Rectal smooth muscle tissue (tissue), 1 donor: ENCODE results near the gene CIT.

ENCODE experiments used
- H3K27ac ChIP-seq: one replicate; pipeline ENCODE4 v1.7.0; 2013; ENCODE audit warnings: low read depth, low read length, inconsistent platforms
- H3K27me3 ChIP-seq: one replicate; pipeline ENCODE4 v1.7.0; 2013; ENCODE audit warnings: low read length; ENCODE audit not compliant: control insufficient read depth, insufficient read depth
- H3K36me3 ChIP-seq: one replicate; pipeline ENCODE4 v1.7.0; 2013; ENCODE audit warnings: low read length; ENCODE audit not compliant: control insufficient read depth, insufficient read depth
- H3K4me1 ChIP-seq: one replicate; pipeline ENCODE4 v1.7.0; 2013; ENCODE audit warnings: low read length; ENCODE audit not compliant: control insufficient read depth, insufficient read depth
- H3K4me3 ChIP-seq: one replicate; pipeline ENCODE4 v1.7.0; 2013; ENCODE audit warnings: low read length
- H3K9ac ChIP-seq: one replicate; pipeline ENCODE4 v1.7.0; 2013; ENCODE audit warnings: low read length

Gene CIT

DNA sequence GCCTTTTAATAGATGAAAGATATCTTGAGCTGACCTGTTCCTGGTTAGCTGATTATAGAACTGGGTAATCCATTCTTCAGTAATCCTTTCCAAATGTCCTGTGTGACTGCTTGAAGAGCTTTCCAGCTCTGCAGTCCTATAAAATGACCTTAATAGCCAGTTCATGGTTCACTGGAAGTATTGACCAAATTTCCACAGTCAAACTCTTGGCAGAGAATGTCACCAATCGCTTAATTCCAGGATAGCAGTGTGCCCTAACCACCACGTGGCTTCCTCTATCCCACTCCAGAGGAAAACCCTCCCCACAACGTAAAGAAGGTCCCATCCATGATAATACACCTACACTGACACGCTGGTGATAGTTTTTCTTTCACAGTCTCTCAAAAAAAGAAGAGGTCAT lies 191.7 kb downstream of the CIT start:
- H3K36me3 ChIP-seq: peaks cover 3% of the 10 kb centered on the region
- H3K4me1 ChIP-seq: no peaks in the 10 kb centered on the region
- H3K27ac ChIP-seq: no peak overlapping the region
- H3K27me3 ChIP-seq: no peaks in the 10 kb centered on the region
- H3K4me3 ChIP-seq: no peak overlapping the region
- H3K9ac ChIP-seq: no peak overlapping the region

DNA sequence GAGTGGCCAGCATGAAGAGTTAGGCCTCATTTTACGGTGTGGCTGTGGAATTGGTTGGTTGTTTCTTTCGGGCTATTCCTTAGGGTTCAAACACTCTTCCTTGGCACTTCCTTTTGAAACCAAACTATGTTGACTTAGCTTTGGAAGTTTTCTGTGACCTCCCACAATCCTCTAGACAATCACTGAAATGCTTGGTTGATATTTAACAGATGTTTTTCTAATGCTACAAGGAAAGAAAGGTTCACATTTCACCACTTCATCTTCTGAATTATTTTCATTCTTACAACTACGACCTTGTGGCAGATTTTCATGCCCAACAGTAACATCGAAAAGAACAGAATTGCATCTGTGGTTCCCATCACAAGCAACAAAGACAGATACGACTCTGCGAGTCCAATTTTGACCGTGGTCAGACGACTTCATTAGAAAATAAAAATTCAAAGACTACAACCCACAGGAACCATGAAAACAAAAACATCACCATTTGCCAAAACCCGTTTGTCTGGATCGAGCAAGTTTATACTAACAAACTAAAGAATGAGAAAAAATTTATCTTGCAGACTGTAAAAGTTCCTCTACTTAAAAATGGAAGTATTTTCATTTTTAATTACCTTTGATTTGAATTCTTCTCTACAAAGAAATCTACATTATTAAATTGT lies 192.3 kb downstream of the CIT start:
- Histone ChIP-seq H3K27me3 (no peaks in the 10 kb centered on the region), H3K36me3 (peaks cover 6% of the 10 kb centered on the region), H3K4me3 (no peak overlapping the region), H3K27ac (no peak overlapping the region), H3K9ac (no peak overlapping the region), H3K4me1 (no peaks in the 10 kb centered on the region)

DNA sequence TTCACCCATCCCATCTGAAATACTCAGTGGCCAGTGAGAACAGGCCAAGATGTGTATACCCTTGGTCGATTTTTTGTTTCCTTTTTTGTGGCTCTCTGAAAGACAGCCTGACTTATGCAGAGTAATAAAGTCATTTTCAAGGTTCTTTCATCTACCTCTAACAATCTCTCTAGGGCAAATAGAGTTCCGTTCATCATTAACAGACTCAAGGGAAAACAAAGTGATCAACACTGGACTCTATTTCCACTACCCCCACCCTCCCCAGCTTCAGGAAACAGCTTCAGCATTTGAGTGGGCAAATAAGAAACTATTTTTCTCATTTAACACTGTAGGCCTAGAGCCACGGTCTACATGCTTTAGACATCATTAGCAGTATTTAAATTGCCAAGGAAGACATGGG lies 193.3 kb downstream of the CIT start:
- H3K9ac ChIP-seq: no peak overlapping the region
- H3K4me1 ChIP-seq: no peaks in the 10 kb centered on the region
- no peak overlapping the region for H3K4me3 ChIP-seq
- no peaks in the 10 kb centered on the region for H3K27me3 ChIP-seq
- H3K36me3 ChIP-seq: peaks cover 14% of the 10 kb centered on the region
- no peak overlapping the region for H3K27ac ChIP-seq

- Histone ChIP-seq H3K36me3 (peaks cover 18% of the 10 kb centered on the region), H3K27ac (no peak overlapping the region), H3K9ac (no peak overlapping the region), H3K27me3 (no peaks in the 10 kb centered on the region), H3K4me3 (no peak overlapping the region), H3K4me1 (no peaks in the 10 kb centered on the region)
Measured at GRCh38 chr12:119683413-119683812, 193.7 kb downstream of the CIT start.

DNA sequence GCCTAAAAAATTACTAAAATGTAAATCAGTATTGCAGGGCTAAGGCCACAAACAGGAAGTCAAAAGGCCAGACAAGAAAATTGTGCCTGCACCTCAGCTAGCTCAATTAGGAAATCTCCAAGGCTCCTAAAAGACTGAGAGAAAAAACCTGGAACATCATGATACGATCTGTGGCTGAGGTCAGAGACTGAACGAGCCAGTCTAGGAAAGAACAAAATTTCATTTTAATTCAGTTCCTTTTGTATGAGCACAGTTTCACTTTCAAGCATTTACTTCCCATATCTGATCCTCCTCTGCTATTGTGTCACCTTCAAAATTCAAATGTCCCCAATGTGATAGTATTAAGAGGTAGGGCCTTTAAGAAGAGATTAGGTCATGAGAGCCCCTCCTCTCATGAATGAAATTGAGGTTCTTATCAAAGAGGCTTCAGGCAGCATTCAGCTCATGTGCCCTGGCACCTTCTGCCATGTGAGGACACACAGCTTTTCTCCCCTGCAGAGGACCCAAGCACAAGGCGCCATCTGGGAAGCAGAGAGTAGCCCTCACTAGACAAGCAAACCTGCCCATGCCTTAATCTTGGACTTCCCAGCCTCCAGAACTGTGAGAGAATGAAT lies 194.4 kb downstream of the CIT start:
- no peaks in the 10 kb centered on the region for H3K27me3 ChIP-seq
- no peak overlapping the region for H3K27ac ChIP-seq
- no peak overlapping the region for H3K9ac ChIP-seq
- no peaks in the 10 kb centered on the region for H3K4me1 ChIP-seq
- no peak overlapping the region for H3K4me3 ChIP-seq
- H3K36me3 ChIP-seq: peaks cover 23% of the 10 kb centered on the region

DNA sequence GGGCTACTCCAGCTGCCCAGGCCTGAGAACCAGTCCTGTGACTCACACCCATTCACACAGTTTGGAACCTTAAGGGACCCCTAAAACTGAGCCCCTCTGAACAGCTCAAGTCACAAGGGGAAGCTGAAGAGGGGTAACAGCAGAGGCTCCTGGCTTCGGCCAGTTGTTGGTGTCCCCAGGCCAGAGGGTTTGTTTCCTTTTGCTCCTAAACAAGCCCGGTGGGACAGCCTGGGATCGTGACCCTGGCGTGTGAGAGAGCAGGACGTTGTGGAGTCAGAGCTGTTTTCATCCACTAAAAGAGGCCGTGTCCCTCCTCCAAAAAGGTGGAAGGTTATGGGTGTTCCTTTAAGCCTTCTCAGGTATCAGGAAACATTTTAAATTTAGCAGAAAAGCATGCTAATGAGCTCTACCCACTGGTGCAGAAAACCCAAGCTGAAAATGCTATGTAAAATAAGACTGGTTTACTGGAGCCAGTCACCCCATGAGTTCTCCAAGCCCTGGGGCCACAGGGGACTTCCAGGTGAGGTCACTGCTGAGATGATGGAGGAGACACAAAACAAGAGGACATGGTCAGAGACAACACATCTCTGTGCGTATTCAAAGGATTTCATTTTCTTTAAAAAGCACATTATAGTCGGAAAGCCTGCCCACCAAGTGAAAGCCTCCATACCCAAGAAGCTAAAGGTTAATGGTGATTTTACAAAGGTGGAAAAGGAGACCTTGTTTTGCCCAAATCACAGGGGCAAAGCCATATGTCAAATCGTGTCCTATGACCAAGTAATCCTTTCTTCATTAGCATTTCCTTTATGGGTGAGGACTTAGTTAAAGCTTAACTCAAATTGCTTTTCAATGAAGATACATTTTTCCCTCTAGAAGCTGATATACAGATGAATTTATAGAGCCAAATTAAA lies 195.1 kb downstream of the CIT start:
- Histone ChIP-seq H3K4me1 (no peaks in the 10 kb centered on the region), H3K9ac (no peak overlapping the region), H3K36me3 (peaks cover 29% of the 10 kb centered on the region), H3K4me3 (no peak overlapping the region), H3K27me3 (no peaks in the 10 kb centered on the region), H3K27ac (no peak overlapping the region)

DNA sequence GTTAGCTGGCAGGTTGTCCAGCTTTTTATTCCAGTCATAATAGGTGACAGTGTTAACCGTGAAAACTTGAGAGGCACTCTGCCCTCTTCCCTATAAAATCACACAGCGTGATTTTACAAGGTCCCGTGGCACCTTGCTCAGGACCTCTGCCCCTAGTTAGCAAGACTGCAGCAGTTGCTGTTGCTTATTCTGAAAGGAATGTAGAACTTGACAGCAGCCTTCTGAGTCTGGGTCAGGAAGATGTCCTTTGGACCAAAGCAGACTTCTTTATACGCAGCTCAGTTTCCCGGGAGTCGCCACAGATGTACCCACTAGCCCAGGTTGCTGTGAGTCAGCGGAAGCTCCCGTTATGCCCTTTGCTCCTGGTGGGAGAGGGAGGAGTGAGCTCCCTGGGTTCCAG lies 196.0 kb downstream of the CIT start:
- Histone ChIP-seq H3K27ac (no peak overlapping the region), H3K36me3 (peaks cover 37% of the 10 kb centered on the region), H3K9ac (no peak overlapping the region), H3K27me3 (no peaks in the 10 kb centered on the region), H3K4me1 (no peaks in the 10 kb centered on the region), H3K4me3 (no peak overlapping the region)

DNA sequence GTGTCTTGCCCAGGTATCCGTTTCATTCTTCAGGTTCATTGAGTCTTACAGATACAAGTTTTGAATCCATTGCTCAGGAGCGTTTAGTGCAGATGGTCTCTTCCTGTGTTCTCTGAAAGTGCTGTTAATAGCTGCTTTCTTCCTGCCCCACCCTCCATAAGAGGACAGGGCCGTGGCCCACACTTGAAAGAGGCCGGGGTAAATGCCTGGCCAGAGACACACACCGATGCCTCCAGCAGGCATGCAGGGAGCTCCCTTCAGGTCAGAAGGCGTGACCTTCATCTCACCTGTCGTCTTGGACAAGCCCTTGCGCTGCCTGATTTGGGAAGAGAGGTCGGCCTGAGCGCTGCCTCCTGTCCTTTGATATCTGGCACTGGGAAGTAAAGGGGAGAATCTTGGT lies 197.6 kb downstream of the CIT start:
- peaks cover 50% of the 10 kb centered on the region for H3K36me3 ChIP-seq
- H3K4me3 ChIP-seq: no peak overlapping the region
- no peak overlapping the region for H3K27ac ChIP-seq
- no peaks in the 10 kb centered on the region for H3K27me3 ChIP-seq
- H3K4me1 ChIP-seq: no peaks in the 10 kb centered on the region
- no peak overlapping the region for H3K9ac ChIP-seq

GRCh38 chr12:119679081-119679480 lies 198.0 kb downstream of the CIT start:
- Histone ChIP-seq H3K4me1 (no peaks in the 10 kb centered on the region), H3K27ac (no peak overlapping the region), H3K36me3 (peaks cover 54% of the 10 kb centered on the region), H3K4me3 (no peak overlapping the region), H3K27me3 (no peaks in the 10 kb centered on the region), H3K9ac (no peak overlapping the region)

DNA sequence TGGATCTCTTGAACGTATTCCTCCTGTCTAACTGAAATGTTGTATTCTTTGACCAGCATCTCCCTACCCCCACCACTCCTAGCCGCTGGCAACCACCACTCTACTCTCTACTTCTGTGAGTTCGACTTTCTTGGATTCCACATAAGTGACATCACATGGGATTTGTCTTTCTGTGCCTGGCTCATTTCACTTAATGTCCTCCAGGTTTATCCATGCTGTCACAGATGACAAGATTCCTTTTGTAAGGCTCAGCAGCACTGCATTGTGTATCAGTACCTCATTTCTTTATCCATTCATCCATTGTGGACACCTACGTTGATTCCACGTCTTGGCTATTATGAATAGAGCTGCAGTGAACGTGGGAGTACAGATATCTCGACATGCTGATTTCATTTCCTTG lies 198.7 kb downstream of the CIT start:
- H3K27me3 ChIP-seq: no peaks in the 10 kb centered on the region
- peaks cover 57% of the 10 kb centered on the region for H3K36me3 ChIP-seq
- H3K27ac ChIP-seq: no peak overlapping the region
- no peak overlapping the region for H3K9ac ChIP-seq
- H3K4me3 ChIP-seq: no peak overlapping the region
- no peaks in the 10 kb centered on the region for H3K4me1 ChIP-seq

DNA sequence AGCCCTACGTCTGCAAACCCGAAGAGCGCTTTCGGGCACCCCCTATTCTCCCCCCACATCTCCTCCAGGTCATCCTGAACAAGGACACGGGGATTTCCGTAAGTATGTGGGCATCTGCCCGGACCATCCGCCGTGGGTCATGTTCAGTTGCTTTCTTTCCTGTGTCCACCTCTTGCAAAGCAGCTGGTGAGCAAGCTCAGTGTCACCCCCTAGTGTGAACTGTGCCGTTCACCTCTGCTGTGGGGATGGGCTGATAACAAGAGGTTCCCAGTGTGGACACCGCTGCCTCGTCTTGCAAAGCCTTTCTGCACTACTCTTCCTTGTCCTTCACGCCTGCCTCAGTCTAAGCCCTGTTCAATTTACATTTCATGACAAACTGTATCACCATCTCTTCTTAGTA lies 200.5 kb downstream of the CIT start:
- no peaks in the 10 kb centered on the region for H3K4me1 ChIP-seq
- H3K36me3 ChIP-seq: peaks cover 57% of the 10 kb centered on the region
- H3K4me3 ChIP-seq: no peak overlapping the region
- no peak overlapping the region for H3K27ac ChIP-seq
- H3K27me3 ChIP-seq: no peaks in the 10 kb centered on the region
- H3K9ac ChIP-seq: no peak overlapping the region

GRCh38 chr12:119676022-119676421 lies 201.1 kb downstream of the CIT start:
- Histone ChIP-seq H3K27me3 (no peaks in the 10 kb centered on the region), H3K27ac (no peak overlapping the region), H3K36me3 (peaks cover 57% of the 10 kb centered on the region), H3K4me1 (no peaks in the 10 kb centered on the region), H3K4me3 (no peak overlapping the region), H3K9ac (no peak overlapping the region)
